Erythroblast (primary cell): Measurements from ENCODE around the gene C4orf54.

ENCODE experiments used
- DNase-seq, 2 experiments: peaks; one replicate each; lab custom pipeline; 2025; lab: John Stamatoyannopoulos, UW
- GATA1 ChIP-seq: IDR thresholded peaks from 2 replicates; pipeline ENCODE4 v1.6.1; 2011; ENCODE audit warnings: low read depth, mild to moderate bottlenecking, control low read depth, low read length, moderate library complexity
- POLR2A ChIP-seq: IDR thresholded peaks from 2 replicates; pipeline ENCODE4 v1.6.1; 2011; ENCODE audit warnings: mild to moderate bottlenecking, low read length

C4orf54 gene

GRCh38 chr4:99624141-99624719, 33.4 kb downstream of the C4orf54 start:
- DNase-seq, result no peak
- no peak for TF ChIP-seq GATA1
- no peak for TF ChIP-seq POLR2A

- DNase-seq, result no peak
- TF ChIP-seq POLR2A, result no peak
- TF ChIP-seq GATA1, result no peak
Observed at GRCh38 chr4:99622341-99622740, 35.3 kb downstream of the C4orf54 start.

GRCh38 chr4:99617374-99617773, 40.3 kb downstream of the C4orf54 start:
- TF ChIP-seq POLR2A (no peak), GATA1 (no peak)
- DNase-seq, result no peak

DNA sequence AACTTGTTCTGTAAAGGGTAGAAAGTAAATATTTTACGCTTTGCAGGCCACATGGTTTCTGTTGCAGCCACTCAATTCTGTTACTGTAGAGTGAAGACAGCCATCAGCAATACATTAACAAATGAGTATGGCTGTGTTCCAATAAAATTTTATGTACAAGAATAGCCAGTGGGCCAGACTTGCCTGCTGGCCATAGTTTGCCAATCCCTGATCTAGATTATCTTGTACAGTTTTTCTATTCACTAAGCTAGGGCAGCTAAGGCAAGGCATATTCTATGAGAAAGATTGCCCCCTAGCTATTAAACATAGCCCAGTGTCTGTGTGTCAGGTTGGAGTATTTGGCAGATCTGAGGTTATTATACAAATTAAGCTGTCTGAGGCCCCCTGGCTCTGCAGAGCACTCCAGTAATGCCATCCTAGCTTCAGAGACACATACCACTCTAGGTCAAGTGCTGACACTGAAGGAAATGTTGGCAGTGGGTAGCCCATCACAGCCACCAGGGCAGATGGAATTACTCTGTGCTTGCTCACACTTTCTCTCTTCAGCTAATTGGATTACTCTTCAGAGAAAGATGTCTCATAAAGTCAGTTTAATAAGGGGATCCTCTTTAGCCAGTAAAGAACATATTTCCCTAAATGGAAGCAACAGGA, 42.3 kb downstream of the C4orf54 start:
- no peak for DNase-seq
- no peak for TF ChIP-seq POLR2A
- no peak for TF ChIP-seq GATA1

GRCh38 chr4:99614491-99614890, 43.1 kb downstream of the C4orf54 start:
- TF ChIP-seq POLR2A (no peak), GATA1 (no peak)
- no peak for DNase-seq

DNA sequence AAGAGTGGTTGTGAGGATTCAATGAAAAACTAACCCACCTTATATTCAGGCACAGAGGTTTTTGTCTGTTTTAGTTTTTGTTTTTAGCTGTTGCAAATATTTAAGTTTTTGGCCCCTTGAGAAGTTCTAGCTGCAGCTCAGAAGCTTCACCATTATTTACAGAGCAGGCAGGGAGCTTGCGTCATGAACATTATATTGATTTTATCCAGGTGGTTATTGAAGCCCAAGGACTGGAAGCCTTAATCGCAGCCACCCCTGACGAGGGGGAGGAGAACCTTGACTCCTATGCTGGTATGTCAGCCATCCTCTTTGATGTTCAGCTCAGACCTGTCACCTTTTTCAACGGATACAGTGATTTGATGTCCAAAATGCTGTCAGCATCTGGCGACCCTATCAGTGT, 44.9 kb downstream of the C4orf54 start:
- no peak for DNase-seq

DNA sequence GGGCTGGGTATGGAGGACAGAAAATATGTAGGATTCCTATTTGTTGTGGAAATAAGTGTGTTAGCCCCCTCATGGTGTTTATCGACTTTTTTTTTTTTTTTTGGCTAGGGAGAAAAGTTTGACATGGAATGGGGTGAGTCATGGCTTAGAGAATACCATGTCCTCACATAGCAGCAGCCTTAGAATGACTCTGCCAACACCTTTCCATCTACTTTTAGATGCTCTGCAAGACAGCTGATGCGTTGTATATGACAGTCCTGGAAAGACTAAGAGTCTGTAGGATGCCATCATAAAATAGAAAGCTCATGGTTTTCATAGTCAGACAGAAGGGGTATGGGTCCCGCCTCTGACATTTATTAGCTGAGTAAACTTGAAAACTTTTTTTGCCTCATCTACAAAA, 45.3 kb downstream of the C4orf54 start:
- no peak for DNase-seq
- TF ChIP-seq GATA1, result no peak
- TF ChIP-seq POLR2A, result no peak

More for the DNA sequence above, 44.9 kb downstream of the C4orf54 start:
- no peak for TF ChIP-seq POLR2A
- TF ChIP-seq GATA1, result no peak

DNA sequence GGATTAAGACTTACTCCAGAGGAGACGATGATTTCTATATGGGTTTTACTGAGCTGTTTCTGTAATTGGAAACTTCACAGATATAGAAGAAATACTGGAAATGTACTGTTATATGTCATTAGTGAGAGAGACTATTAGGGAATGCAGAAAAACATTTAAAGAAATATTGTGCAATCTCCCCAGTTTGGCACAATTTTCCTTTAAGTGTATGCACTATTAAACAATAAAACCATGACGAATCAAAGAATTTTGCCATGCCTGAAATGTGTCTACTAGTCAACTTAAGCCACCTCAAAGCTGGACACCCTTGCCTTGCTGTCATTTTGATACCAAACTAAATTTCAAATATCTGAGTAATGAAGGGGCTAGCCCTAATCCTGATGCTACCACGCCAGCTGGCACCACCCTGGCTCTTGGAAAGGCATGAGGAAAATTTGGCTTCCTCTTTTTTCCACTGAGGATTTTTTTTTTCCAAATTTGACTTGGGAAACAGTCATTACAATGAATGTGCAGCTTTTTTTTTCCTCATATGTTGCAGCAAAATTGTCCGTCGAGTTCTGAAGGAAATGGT, 46.9 kb downstream of the C4orf54 start:
- DNase-seq, result no peak
- no peak for TF ChIP-seq GATA1
- TF ChIP-seq POLR2A, result no peak

DNA sequence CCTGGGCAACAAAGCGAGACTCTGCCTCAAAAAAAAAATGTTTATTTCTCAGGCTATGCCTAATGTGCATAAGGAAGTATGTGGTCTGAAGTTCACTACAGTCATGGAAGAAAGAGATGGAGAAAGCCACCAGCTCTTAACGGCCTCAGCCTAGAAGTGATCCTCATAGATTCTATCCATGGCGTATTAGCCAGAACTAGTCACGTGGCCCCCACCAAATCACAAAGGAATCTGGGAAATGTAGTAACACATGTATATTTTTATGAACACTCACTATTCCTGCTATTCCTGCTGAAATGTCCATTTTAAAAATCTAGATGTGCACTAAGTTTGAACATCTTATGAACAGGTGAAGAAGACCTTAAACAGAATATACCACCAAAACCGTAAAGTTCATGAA, 49.2 kb downstream of the C4orf54 start:
- no peak for DNase-seq
- TF ChIP-seq GATA1 (no peak), POLR2A (no peak)
